Kidney glomerular epithelial cell (primary cell): ENCODE results near the gene RARRES1.

Experiments
- DNase-seq: peaks from one replicate; lab custom pipeline; 2025; lab: John Stamatoyannopoulos, UW

Gene RARRES1

GRCh38 chr3:158735296-158736033 is 3.2 kb upstream of the RARRES1 start:
- no peak for DNase-seq

GRCh38 chr3:158733656-158734055 is 1.4 kb upstream of the RARRES1 start:
- DNase-seq, result no peak

- no peak for DNase-seq
Measured at GRCh38 chr3:158732856-158733200, 571 bp upstream of the RARRES1 start.

GRCh38 chr3:158731486-158731885 is 771 bp downstream of the RARRES1 start:
- no peak for DNase-seq

- DNase-seq, result no peak
Measured at GRCh38 chr3:158728851-158729250, 3.4 kb downstream of the RARRES1 start.

GRCh38 chr3:158728061-158728377 is 4.2 kb downstream of the RARRES1 start:
- no peak for DNase-seq

GRCh38 chr3:158727206-158728060 is 4.8 kb downstream of the RARRES1 start:
- DNase-seq, result peak; percentile 65

GRCh38 chr3:158725348-158726011 is 6.8 kb downstream of the RARRES1 start:
- peak; percentile 97 for DNase-seq

GRCh38 chr3:158723991-158724390 is 8.3 kb downstream of the RARRES1 start:
- no peak for DNase-seq

- no peak for DNase-seq
Measured at GRCh38 chr3:158722108-158722507, 10.1 kb downstream of the RARRES1 start.

GRCh38 chr3:158718490-158719170 is 13.6 kb downstream of the RARRES1 start:
- DNase-seq, result peak; percentile 90

GRCh38 chr3:158717576-158717975 is 14.7 kb downstream of the RARRES1 start:
- DNase-seq, result no peak

GRCh38 chr3:158713094-158713499 is 19.2 kb downstream of the RARRES1 start:
- DNase-seq, result no peak

GRCh38 chr3:158712443-158712842 is 19.8 kb downstream of the RARRES1 start:
- DNase-seq, result no peak

- peak; percentile 44 for DNase-seq
Measured at GRCh38 chr3:158711886-158712285, 20.4 kb downstream of the RARRES1 start.

- peak; percentile 50 for DNase-seq
Measured at GRCh38 chr3:158710601-158711000, 21.7 kb downstream of the RARRES1 start.

- DNase-seq, result peak; percentile 98
Measured at GRCh38 chr3:158709666-158710083, 22.6 kb downstream of the RARRES1 start.

- DNase-seq, result no peak
Measured at GRCh38 chr3:158703566-158703965, 28.7 kb downstream of the RARRES1 start.

GRCh38 chr3:158702815-158703481 is 29.3 kb downstream of the RARRES1 start:
- peak; percentile 26 for DNase-seq

GRCh38 chr3:158701420-158702065 is 30.7 kb downstream of the RARRES1 start:
- no peak for DNase-seq

GRCh38 chr3:158700559-158700958 is 31.7 kb downstream of the RARRES1 start:
- DNase-seq, result no peak
